Activated CD8-positive, alpha-beta memory T cell treated with anti-CD3 and anti-CD28 coated beads for 1 hour (primary cell): ENCODE measurements around the gene ZBED3.
"Not testable (repeated sequence)": the region's sequence is repeated elsewhere in the genome, so short reads cannot be mapped to it uniquely, and the experiment has no call there.

Experiments
- DNase-seq, 2 donors: peaks; one replicate each; pipeline ENCODE4 v3.0.0-alpha.2; 2020; ENCODE audit warnings: low read depth in 1 of 2; ENCODE audit errors: extremely low read depth in 1 of 2

The ZBED3 gene, protein sequence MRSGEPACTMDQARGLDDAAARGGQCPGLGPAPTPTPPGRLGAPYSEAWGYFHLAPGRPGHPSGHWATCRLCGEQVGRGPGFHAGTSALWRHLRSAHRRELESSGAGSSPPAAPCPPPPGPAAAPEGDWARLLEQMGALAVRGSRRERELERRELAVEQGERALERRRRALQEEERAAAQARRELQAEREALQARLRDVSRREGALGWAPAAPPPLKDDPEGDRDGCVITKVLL

DNA sequence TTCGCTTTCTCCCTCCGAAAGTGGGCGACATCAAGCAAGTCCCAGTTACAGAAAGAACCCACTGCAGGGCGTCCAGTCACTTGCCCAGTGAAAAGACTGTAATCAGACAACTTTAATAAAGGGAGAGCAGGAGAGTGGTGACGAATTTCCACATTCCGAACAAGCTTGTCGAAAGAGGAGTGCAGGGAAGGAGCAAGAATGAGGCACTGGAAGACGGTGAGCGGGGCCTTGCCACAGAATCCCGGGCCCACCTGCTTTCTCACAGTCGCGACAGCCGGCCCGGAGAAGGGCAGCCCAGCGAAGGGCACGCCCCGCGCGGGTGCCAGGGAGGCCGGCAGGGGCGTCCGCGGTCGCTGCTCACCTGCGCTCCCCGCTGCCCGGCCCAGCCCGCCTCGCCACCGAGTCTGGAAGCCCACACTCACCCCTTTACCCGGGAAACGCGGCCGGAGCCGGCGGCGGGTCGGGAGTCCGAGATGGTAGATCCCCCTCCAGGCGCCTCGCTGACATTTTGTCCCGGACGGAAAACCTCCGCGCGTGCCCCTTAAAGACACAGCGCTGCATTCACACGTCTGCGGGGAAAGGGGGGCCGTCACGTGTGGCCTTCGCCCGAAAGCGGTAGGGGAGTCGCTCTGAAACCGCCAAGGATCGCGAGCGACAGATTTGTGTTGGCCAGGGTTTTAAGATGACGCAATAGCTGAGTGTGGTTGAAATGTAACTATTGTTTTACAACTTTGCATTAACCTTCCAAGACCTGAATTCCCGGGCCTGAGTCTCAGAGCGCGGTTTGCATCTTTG lies at the start of gene ZBED3:
ZBED3 (minus strand) TSS at position 597 of the 795 bp plus-strand sequence. CDS start 9,407 bp downstream, outside the sequence.
- DNase-seq = peak; percentile 33 to 42

DNA sequence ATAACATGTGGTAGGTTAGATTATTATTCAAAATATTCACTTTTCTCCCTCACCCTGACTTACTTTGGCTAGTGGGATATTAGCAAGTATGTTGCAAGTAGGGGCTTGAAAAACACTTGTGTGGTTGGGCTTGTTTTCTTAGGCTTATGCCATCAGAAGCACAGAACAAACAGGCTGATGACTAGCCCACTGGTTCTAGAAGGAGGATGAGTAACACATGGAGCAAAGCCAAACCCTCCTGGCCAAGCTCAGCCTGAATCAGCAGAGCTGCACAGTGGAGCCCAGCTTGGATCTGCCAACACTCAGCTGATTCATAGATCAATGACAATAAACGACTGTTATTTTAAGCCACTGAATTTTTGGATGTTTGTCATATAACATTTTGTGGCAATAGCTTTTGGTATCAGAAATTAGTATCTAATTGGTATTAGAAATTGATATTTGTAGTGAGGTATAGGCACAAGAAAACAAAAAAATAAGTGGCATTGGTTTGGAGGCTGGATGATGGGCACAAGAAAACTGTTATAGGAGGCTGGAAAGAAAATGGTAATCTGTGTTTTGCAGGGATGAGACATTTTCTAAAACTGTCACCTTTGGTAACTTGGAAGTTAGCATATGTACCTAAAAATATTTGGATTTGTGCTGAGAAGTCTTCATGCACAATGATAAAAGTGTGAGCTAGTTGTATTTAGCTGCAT lies 46.1 kb upstream of the ZBED3 start:
- DNase-seq = no peak

DNA sequence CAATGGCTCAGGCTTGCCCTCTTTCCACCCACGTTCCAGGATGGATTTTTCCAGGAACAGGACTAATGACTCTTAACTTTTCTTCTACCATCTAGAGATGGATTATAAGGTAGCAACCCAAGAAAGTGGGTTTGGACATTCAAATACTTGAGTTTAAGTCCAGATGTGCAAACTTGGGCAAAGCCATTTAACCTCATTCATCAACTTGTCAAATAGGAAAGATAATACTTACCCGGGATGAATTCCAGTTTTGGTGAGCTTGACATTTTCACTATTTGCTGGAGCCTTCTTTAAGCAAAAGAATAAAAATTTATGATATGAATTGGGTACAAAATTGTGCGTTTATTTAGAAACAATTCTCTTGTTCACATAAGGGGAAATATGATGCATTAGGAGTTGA lies 44.3 kb upstream of the ZBED3 start:
- no peak for DNase-seq

DNA sequence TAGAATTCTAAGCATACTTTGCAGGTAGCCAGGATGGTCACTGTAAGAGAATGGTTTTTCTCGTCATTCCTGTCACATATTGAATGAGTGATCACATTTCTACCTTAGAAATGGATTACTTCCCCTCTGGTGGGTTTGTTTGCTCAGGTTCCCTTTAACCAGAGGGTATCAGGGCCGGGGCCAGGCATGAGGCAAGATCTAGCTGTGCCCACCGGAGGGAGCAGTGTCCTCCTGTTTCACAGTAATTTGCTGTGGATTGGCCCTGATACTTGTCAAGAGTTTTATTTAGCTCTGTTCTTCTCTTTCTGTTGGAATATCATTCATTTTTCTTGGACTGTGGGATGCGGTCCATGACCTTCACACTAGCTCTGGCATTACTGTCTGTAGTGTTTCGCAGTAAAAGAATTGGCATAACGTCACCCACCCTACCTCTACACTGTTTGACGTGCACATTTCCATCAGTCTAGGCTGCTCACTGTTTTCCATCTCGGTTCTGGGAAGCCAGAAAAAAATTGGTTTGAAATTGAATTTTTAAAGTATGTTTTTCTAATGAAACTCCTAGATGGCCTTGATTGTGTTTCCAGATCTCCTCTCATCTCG lies 42.4 kb upstream of the ZBED3 start:
- no peak for DNase-seq

DNA sequence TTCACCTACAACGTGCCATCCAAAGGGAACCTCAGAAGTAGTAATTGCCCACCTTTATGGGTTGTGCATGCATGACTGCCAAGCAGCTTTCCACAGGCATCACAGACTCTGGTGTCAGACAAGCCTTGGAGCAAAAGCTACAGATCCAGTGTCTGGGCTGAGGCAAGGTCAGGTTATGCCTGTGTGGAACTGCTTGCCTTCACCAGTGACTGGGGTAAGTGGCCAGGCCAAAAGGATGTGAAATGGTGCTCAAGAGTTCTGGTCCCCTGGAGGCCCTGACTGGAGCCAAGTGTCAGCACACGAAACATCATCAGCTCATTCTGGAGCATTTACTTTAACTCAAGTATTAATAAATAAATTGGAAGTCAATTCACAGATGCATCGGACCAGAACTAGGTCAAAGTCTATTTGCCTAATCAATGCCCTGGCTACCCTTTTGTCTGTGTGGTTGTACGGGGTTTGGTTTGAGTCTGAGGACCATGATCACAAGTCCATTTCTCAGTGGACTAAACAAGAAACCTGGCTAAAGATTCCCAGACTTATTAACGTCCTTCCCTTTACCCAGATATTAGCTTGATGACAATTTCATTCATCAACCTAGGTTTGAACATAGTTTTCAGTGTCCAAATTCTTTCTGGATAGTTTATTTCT lies 41.5 kb upstream of the ZBED3 start:
- DNase-seq = no peak

DNA sequence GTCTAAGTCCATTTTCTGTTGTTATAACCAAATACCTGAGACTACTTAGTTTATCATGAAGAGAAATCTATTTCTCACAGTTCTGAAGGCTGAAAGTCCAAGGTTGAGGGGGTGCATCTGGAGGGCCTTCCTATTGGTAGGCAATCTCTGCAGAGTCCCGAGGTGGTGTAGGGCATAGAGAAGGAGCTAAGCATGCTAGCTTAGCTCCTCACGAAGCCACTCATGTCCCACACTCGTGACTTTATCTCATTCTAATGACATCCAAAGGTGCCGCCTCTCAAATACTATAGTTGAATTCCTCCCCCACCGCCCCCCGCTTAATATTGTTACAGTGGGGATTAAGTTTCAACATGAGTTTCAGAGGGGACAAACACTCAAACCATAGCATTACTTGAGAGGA lies 36.0 kb upstream of the ZBED3 start:
- no peak for DNase-seq

DNA sequence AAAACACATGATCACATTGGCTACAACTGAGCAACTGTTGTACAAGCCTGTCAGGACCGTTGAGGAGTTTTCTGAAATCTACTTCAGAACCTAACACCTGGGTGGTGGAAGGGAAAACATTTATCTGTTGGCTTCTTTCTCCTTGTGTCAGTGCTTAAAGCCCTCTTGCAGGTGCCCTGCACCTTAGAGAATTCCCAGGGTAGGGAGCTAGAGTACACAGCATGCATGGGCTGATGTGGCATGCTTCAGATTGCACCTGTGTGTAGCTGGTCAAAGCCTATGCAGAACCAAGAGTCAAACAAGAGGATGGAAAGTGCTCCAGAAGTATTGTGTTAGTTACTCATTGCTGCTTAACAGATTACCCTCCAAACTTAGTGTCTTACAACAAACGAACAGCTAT lies 33.6 kb upstream of the ZBED3 start:
- DNase-seq = no peak

DNA sequence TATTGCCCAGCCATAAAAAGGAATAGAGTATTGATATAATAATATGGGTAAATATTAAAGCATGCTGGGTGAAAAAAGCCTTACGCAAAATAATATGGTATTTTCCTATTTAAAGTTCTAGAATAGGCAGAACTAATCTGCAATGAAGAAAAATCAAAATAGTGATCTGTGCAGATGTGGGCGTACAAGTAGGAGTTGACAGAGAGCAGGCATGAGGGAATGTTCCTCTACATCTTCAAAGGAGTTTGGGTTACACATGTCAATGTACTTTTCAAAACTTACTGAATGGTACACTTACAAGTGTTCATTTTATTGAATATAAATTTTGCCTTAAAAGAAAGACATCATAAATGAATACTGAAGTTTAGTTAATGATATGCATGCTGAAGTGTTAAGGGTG lies 33.0 kb upstream of the ZBED3 start:
- DNase-seq = no peak

DNA sequence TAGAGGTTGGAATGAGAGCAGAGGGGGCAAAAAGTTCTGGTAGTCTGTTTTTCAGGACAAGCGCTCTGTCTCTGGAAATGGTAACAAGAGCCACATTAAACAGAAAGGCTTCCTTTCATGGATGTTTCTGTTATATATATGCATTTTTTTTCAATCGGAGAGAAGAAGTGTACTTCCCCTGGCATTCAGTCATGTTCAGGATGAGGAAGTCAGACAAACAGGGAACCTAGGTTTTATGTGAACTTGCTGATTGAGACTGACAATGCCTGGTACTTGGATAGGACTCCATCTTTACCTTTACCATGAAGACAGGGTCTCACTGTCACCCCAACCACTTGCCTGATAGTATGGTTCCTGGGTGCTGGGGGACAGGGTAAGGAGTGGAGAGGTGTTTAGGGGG lies 30.1 kb upstream of the ZBED3 start:
- no peak for DNase-seq

DNA sequence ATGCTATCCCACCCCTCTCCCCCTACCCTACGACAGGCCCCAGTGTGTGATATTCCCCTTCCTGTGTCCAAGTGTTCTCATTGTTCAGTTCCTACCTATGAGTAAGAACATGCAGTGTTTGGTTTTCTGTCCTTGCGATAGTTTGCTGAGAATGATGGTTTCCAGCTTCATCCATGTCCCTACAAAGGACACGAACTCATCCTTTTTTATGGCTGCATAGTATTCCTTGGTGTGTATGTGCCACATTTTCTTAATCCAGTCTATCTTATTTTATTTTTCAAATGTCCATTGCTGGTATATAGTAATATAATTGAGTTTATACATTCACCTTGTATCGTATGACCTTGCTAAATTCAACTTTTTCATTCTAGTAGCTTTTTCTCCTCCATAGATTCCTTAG lies 19.9 kb upstream of the ZBED3 start:
- DNase-seq = not testable (repeated sequence)

DNA sequence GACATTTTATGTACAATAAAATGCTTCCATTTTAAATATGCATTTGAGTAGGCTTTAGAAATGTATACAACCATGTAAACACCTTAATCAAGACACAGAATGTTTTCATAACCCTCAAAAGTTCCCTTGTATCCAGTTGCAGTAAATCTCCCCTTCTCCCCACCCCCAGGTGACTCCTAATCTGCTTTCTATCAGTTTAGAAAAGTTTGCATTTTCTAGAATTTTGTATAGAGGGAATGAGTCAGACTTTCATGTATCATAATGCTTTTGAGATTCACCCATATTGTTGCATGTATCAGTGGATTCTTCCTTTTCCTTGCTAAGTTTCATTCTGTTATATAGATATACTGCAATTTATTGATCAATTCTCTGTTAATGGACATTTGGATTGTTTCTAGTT lies 17.7 kb upstream of the ZBED3 start:
- no peak for DNase-seq

DNA sequence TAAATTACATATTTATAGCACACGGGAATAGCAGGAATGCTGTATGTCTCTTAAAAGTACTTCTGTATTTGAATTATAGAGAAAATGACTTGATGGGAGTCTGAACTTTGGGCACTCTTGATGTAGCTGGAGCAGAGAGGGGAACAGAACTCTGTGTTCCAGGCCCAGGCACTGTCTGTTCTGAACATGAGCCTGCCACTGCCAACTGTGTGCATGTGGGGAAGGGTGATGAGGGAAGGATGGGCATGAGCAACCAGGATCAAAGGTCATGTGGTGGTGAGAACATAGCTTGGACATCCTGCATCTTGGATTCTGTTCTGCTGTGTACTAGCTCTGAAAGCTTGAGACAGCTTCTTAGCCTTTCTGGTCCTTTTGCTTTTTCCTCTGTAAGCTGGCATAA lies 16.4 kb upstream of the ZBED3 start:
- no peak for DNase-seq

DNA sequence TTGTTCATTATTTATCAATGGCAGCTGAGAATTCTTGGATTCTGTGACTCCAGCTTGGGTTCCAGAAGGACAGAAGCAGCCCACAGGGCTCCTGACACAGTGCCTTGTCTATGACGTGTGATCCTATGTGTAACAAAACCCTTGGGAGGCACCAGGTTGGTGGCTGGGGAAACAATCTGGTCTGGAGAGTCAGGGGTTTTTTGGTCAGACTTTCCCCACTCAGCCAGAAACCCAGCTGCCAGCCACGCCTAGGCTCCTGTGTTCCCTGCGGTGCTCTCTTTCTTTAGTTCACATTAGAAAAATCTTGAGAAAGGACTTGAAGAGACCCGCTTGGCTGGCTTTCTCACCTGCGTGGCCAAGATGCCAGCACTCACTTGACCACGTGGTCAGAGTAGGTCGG lies 15.5 kb upstream of the ZBED3 start:
- no peak for DNase-seq

DNA sequence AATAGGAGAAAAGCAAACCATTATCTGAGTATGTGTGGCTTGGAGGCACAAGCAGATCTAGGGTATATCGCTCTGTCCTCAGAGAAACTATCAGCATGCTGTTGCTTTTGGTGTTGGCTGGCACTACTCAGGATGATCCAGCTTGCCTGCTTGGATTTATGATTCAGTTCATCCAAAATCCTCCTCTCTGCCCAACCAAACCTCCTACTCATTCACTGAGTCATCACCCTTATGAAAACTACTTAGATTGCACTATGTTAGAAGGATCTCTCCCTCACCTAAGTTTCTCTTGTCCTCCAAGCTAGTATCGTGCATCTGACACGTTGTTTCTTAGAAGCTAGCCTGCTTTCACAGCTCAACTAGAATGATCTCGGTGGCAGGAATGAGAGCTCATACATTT lies 14.2 kb upstream of the ZBED3 start:
- no peak for DNase-seq

DNA sequence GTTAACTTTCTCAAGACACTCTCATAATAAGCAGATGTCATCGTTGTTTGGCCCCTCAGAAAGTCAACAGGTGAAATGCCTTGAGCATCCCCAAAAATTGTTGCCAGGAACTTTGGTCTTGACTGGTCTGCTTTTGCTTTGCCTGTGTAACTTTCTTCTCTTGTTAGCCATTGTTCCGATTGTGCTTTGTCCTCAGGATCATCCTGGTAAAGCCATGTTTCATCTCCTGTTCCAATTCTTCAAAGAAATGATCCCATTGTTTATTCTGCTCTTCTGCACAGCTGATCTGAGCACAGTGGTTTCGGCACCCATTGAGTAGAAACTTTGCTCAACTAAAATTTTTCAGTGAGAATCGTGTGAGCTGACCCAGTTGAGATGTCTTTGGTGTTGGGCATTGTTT lies 8.1 kb upstream of the ZBED3 start:
- DNase-seq = no peak

DNA sequence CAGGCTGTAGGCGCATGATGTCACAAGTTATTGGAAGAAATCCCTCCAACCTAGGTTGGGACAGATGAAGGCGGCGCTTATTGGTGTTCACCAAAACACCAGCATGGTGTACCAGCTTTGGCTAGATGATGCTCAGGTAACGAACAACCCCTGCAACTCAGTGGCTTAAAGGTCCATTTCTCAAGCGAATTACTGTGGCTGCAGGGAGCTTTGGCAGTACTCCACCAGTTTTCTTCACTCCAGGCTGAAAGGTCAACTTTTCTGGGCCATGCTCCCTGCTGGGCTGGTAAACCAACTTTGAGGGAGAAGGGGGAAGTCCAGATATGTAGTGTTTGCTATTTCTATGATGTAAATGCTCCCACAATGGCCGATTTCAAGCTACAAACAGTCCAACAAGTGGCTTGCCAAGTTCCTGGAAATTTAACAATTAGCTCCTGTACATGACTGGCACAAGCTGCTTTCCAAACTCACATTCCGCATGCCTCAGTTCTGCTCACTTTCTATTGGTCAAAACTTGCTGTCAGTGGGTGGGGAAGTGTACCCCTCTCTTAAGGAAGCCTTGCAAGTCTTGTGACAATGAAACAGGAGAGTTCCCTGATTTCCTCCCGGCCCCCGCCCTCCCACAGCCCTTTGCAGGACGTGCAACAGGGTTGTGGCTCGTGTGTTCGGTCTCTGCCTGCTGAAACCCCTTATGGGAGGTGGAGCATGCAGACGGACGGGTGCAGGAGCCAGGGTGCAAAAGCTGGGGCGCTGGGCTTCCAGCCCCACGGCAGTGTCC lies 588 bp upstream of the ZBED3 start:
- no peak for DNase-seq

DNA sequence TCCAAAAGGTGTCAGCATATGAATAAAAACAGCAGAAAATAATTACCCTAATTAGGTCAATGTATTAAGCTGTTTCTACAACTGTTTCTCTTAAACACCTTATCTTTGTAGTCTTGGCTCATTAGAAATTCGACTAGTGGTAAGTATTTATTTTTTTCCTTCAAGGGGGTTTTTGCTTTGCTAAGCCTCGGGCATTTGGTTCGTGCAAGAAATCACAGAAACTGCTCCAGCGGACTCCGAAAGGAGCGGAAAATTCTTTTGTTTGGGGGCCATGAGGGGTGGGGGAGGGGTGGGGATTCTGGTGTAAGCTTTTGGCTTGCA lies 757 bp downstream of the ZBED3 start:
- no peak for DNase-seq

DNA sequence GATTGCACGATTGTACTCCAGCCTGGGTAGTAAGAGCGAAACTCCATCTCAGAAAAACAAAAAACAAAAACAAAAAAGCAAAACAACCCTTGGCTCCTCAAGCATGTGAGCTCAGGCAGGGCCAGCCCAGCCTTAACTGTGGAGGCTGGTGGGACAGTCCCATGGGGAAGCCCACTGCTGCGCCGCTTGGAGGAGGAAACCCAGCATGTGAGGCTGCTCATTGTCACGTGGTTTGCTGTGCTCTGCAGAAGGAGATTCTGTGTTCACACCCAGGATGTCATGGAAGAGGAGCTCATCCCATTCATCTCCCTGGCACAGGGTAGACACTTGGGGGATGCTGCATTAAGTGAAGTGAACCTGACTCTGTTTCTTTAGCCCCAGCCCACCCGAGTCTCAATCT lies 4.0 kb downstream of the ZBED3 start:
- no peak for DNase-seq

DNA sequence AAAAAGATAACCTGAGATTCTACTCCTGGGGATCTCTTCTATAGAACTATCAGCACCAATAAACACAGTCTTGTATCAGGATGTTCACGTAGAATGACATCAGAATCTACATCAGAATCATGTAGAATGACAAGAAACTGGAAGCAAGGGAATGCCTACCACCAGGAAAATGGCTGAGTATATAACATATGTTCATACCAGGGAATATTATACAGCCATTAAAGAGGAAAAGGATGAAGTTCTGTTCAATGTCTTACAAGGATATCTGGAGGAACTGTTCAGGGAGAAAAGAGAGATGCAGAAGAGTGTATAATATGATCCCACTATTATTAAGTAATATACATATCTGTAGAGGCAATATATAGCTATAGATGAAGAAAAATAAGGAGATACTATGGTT lies 4.8 kb downstream of the ZBED3 start:
- DNase-seq = no peak

DNA sequence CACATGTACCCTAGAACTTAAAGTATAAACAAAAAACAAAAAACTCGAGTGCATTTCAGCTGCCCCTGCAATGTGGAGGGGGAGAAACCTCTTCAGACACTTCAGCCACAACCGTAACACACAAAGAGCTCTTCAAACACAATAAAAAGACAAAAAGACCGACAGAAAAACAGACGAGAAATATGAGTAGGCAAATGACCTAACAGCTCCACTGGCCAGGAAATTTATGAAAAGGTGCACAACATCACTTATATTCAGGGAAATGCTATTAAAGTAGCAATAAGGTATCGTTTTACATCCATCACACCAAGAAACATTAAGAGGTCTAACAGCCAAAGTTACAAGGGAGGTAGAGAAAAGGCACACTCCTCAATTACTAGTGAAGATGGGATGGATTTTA lies 6.2 kb downstream of the ZBED3 start:
- no peak for DNase-seq

DNA sequence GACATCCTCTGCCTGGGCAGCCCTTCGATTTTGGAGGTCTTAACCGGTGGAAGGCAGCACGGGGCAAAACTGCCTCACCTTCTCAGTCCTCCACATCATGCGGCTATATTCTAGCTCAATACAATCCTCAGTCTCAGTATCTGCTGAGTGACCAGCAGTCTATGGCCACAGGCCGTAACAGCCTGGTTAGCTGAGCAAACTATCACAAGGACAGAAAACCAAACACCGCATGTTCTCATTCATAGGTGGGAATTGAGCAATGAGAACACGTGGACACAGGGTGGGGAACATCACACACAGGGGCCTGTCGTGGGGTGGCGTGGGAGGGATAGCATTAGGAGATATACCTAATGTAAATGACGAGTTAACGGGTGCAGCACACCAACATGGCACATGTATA lies 6.6 kb downstream of the ZBED3 start:
- DNase-seq = not testable (repeated sequence)
